ENCODE measurements around the gene NUDT9.
"Not testable (repeated sequence)": the region's sequence is repeated elsewhere in the genome, so short reads cannot be mapped to it uniquely, and the experiment has no call there.

The NUDT9 gene

GRCh38 chr4:87461281-87461700, 38.9 kb downstream of the NUDT9 start:
- no peak for DNase-seq (ENCODE audit: low spot score)

DNA sequence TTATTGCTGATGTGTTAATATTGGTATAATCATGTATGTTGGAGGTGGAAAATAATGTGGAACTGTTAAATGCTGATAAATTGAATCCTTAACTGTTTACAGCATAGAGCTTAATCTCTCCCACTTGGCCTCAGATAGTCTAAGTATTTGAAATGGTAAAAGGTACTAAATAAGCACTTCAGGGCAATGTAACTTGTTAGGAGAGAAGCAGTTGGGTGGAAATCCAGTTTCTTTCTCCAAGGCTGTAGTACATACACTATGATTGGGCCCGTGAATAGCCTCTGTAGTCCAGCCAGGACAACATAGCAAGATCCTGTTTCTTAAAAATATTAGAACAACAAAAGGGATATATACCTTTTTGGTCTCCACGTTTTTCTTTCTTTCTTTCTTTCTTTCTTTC, 39.7 kb downstream of the NUDT9 start:
- no peak for DNase-seq (ENCODE audit: low spot score)

DNA sequence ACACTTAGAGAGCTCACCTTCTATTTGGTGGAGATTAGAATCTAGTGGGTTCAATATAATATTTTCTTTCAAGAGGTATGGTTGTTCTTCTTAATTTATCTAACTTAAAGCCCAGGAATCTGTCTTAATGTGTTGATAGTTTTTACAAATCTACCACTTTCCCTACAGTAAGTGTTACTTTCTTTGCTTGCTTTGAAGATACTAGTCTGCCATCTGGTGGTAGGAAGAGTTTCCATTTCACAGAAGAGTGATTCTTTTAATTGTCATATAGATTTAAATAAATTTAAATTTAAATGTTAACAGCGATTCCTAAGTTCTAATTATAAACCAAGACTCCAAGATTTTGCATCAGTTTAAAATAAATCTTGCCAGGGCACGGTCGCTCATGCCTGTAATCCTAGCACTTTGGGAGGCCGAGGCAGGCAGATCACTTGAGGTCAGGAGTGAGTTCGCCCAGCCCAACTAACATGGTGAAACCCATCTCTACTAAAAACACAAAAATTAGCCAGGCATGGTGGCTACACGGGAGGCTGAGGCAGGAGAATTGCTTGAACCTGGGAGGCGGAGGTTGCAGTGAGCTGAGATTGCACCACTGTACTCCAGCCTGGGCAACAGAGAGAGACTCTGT, 43.5 kb downstream of the NUDT9 start:
- peak; percentile 49 for DNase-seq (ENCODE audit: low spot score)

DNA sequence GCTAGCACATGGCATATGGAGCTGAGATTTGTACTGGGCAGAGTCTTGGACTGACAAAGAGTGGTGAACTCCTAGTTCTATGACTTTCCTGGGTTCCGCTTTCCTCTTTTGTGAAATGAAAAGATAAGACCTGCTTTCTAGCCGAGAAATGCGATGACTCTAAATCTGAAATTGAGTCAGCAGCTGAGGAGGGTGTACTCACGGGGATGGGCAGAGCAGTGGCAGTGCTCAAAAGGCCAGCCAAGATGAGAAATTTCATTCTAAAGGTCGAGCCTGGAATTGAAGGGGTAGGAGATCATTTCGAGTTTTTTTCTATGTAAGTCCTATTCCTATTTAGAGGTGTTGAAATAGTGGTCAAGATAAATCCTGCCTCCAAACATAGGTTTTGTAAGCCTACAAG, 47.0 kb downstream of the NUDT9 start:
- no peak for DNase-seq (ENCODE audit: low spot score)

DNA sequence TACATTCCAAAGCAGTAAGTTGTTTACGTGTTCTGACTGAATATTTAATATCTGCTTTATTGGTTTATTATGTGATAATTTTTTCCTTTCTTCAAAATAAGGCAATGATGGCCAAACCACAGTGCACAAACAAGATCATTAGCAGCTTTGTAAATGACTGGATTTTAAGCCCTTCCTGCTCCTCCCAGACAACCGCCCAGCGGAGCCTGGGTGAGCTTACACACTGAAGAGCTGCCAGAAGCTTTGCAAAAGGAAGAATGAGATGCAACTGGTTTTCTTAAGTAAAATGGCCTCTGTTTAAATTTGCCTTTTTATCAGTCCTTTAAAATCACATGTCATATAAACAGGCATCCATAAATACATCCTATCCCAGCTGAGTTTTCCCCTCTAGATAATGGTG, 54.6 kb downstream of the NUDT9 start:
- DNase-seq (ENCODE audit: low spot score): no peak

DNA sequence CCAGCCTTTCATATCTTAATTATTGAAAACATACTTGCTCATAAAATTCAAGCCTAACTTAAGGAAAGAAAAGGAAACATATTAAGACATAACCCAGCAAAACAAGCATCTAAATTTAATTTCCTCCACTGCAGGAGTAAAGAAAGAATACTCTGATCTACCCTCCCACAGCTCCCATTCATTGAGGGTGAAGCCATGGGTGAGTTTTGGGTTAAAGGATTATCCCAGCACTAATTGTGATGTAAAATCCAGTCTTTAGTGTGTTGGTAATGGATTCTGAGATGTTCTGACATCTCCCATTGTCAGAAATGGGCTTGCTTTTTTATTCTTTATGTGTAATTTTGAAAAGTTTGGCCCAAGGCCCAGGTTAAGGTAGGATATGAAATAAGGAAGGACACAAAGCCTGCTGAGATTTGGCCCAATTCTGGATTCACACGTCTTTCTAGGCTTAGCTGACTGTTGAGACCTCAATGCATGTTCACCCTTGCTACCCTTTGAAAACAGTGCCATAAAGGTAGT, 56.4 kb downstream of the NUDT9 start:
- DNase-seq (ENCODE audit: low spot score): no peak

DNA sequence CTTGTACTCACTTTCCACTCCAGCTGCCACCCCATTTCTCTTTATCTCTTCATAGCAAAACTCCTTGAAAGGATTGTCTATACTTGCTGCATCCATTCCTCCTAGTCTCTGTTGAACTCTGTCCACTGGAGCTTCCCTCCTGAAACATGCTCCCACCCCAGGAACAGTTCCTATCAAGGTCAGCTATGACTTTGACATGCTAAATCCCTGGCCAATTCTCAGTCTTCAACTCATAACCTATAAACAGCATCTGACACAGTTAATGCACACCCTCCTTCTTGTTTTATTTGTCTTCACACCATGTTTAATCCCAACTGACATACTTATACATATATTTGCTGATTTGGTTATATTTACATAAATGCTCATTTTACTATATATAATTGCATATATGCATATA, 59.0 kb downstream of the NUDT9 start:
- DNase-seq (ENCODE audit: low spot score): no peak

DNA sequence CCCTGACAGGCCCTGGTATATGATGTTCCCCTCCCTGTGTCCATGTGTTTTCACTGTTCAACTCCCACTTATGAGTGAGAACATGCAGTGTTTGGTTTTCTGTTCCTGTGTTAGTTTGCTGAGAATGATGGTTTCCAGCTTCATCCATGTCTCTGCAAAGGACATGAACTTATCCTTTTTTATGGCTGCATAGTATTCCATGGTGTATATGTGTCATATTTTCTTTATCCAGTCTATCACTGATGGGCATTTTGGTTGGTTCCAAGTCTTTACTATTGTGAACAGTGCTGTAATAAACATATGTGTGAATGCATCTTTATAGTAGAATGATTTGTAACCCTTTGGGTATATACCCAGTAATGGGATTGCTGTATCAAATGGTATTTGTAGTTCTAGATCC, 60.9 kb downstream of the NUDT9 start:
- DNase-seq (ENCODE audit: low spot score): not testable (repeated sequence)

- not testable (repeated sequence) for DNase-seq (ENCODE audit: low spot score)
These were observed 66.3 kb downstream of the NUDT9 start for GRCh38 chr4:87488666-87489065.

GRCh38 chr4:87489678-87490077, 67.3 kb downstream of the NUDT9 start:
- no peak for DNase-seq (ENCODE audit: low spot score)

DNA sequence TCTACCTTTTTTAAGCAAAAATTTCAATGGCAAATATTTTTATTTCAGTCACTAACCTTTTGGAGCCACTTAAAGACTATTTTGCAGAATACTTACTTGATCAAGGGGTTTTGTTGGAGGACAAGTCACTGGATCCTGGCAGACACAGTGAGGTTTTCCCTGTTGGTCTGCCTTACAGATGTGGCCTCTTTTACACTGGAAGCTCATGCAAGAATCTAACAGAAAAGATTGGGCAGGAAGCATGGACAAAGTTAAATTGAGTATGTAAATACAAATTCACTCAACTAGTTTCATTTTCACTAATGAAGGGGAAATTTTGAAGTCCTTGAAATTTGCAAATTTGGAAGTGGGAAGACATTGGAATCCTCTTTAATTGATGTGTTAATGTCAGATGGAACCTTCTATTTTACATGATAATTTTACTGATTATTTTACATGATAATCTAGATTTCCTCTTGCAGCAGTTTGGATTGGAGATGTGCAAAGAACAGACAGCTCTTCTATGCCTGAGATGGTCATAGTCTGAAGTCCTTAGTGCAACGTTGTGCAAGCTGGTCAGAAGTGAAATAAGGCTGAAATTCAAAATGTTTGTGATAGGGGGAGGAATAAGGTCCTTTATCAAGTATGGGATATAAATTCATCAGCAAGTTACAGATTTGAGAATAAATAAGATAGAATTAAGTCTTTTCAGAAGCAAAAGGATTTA, 68.4 kb downstream of the NUDT9 start:
- DNase-seq (ENCODE audit: low spot score): no peak

- DNase-seq (ENCODE audit: low spot score): no peak
These were observed 69.1 kb downstream of the NUDT9 start for GRCh38 chr4:87491436-87491835.

- not testable (repeated sequence) for DNase-seq (ENCODE audit: low spot score)
These were observed 69.5 kb downstream of the NUDT9 start for GRCh38 chr4:87491851-87492250.

DNA sequence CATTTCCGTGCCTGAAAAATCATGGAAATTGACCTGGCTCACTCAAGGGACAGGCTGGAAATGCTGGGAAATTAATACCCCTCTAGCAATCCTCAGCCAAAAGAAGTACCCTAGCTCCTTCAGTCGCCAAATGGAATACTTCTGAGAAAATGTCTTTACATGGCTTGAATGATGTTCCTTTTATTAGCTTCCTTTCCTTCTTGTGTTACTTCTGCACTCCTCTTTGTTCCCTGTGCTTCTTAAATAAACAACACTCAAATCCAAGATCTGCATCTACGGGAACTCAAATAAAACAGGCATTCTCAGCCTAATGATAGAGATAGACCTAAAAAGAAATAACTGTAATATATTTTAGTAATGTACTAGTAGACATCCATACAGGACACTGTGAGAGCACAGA, 70.7 kb downstream of the NUDT9 start:
- no peak for DNase-seq (ENCODE audit: low spot score)

DNA sequence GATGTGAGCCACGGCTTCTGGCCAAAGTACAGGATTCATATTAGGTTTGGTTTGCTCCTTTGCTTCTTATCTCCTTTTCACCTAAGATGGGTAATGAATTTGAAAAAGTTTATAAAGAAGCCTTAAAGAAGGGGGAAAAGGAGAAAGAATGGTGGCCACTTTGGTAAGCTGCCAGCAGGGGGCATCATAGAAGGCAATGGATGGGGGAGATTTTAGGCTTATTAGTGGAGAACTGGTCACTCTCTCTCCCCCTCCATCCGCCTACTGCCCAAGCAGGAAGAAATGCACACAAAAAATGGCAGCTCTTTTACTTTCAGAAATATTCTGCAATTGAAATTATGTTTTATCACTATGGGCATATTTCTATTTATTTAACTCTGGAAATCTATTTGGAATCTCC, 74.8 kb downstream of the NUDT9 start:
- no peak for DNase-seq (ENCODE audit: low spot score)

DNA sequence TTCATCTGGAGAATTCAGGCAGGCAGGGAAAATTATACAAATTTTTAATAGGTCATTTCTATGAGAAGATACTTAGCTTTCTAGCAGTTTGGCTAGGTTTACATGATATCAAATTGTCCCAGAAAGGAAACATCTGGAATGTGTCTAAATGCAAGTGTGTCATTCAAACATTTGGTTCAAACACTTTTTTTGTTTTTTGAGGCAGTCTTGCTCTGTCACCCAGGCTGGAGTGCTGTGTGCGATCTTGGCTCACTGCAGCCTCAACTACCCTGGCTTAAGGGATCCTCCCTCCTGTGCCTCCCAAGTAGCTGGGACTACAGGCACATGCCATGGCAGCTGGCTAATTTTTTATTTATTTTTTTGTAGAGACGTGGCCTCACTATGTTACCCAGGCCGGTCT, 75.2 kb downstream of the NUDT9 start:
- DNase-seq (ENCODE audit: low spot score): no peak

DNA sequence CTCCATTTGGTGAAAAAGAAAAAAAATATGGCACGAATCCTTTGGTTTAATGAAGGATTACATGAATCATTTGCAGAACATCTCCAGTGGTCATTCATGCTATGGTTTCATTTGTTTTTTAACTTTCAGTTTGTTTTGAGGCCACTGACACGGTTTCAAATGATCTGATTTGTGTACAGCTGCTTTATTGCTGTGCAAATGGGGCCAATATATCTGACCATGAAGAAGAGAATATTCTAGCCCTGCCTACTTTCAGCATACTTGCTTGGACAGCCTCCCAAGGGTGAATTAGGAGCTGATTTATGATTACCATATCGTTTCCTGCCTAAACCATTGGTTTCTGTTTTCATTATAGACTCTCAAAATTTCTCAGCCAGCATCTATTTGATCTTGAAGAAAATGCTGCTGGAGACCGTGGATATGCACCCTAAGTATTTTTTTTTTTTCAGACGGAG, 76.1 kb downstream of the NUDT9 start:
- DNase-seq (ENCODE audit: low spot score): no peak

DNA sequence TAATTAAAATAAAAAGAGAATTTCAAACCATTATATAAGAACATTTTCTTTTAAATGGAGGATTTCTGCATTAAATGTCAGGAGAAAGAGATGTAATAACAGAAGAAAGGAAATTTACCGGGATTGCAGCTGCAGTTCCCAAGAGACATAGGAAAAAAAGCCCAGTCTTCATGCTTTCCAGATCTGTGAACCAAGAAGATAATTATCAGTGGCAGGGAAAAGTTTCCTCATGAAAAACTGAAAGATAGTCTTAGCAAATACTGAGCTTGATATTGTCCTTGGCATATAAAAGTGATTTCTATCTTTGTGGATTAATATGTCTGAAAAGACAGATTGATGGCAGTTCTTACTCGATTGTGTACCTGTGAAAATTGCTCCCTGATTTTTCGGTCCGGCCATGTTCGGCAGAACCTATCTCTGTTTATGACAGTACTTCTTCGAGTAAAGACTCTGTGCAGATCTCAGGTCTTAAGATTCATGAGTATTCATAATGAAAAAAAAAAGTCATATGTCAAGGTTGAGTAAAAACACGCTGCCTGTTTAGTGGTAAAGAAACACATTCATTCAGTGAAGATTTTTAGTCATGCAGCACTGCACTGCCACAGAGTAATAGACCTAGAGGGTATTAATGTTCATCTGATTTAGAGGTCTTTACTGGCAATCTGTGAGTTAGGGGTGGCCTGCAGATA, 77.2 kb downstream of the NUDT9 start:
- no peak for DNase-seq (ENCODE audit: low spot score)

GRCh38 chr4:87500092-87500462, 77.7 kb downstream of the NUDT9 start:
- no peak for DNase-seq (ENCODE audit: low spot score)

DNA sequence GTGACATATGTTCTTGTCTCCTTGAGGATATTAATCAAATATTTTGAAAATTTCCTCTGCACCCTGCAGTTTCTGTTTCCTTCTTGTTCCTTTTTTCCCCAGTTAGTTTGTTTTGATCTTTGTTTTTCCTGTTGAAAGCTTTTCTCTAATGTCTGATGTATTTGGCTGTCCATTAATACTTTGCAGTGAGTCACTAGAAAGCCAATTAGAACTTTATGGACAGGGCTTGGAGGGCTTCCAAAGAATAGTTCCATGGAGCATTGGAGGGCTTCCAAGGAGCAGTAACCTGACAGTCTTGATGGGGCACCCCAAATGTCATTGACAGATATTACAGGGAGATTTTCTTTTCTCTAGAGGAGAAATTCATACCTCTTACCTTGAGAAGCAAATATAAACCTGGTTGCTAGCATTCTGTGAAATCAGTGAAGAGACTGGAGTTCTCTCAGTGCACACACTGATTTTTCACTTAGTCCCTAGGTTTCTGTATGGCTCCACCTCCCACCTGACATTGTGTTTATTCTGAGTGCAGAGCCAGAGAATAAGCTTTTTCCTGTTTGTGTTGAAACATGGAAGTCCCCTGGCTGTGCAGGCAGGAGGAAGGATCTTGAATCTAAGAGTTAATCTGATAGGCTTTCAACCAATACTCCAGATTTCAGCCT, 80.3 kb downstream of the NUDT9 start:
- DNase-seq (ENCODE audit: low spot score): peak; percentile 53

GRCh38 chr4:87505862-87506261, 83.5 kb downstream of the NUDT9 start:
- no peak for DNase-seq (ENCODE audit: low spot score)

DNA sequence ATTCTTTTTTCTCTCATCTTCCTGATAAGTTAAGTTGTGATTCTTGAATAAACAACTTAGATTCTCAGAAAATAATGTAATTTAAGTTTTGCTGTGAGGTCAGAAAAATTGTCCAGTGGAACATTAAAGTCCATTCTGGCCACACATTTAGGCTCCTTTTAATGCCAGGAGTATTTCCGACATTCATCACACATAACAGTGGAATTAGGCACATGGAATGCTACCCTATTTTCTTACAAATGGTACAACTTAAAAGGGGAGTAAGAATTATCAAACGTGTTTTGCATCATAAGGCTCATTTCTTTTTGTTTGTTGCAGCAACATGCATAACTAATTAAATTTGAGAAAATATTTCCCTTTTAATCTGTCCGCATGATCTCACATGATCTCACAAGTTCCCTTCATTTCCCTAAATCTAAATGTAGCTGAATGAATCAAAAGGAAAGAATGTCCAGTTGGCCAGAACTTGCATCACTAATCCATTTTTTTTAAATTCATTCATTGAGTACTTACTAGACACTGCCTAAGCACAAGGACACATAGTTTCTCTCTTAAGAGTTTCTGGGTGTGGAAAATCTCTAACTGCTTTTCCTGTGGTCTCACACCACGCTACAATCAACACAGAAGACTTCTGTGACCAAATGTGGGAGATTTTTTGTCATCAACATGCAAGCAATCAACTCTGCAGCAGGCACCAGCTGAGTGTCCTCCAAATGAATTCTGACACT, 84.8 kb downstream of the NUDT9 start:
- no peak for DNase-seq (ENCODE audit: low spot score)

All from globus pallidus (tissue), 1 donor.